ENCODE measurements around the gene TNNC1. TPM values are rescaled to one million over a fixed set of nuclear protein-coding genes. Genes with fewer than 3 reads are reported as not detected.

The TNNC1 gene
- total and polyA plus RNA-seq, 10 of the 15 experiments (the other 5 are each of a cell fraction or from before 2014, with no cell fraction given), result 0.13 to 1.3 (median 0.53) TPM; not detected in 2

GRCh38 chr3:52479877-52480575, 26.2 kb upstream of the TNNC1 start (continued):
- TF ChIP-seq ZBTB40 (IDR thresholded peaks at IDR 0.05; ENCODE audit: borderline replicate concordance) (no peak), POLR2A (IDR thresholded peaks at IDR 0.05; ENCODE audit: low read depth, low read length) (no peak), RAD51 (IDR thresholded peaks at IDR 0.05) (no peak), HDGF (IDR thresholded peaks at IDR 0.05) (no peak), ZBTB11 (CRISPR knock-in tag; IDR thresholded peaks at IDR 0.05) (no peak), IRF5 (IDR thresholded peaks at IDR 0.05; ENCODE audit: borderline replicate concordance) (no peak), KDM1A (IDR thresholded peaks at IDR 0.05; ENCODE audit: borderline replicate concordance) (no peak), PAX5 (IDR thresholded peaks at IDR 0.05; ENCODE audit: borderline replicate concordance, low read depth, low read length) (no peak), BCL11A (IDR thresholded peaks at IDR 0.05; ENCODE audit: low read depth, low read length) (no peak)
